Measurements from ENCODE around the gene CAMTA1. TPM values are rescaled to one million over a fixed set of nuclear protein-coding genes. Genes with fewer than 3 reads are reported as not detected.

CAMTA1 gene
- total and polyA plus RNA-seq, 2 experiments from 2014 or later: 89.0 to 145 TPM

DNA sequence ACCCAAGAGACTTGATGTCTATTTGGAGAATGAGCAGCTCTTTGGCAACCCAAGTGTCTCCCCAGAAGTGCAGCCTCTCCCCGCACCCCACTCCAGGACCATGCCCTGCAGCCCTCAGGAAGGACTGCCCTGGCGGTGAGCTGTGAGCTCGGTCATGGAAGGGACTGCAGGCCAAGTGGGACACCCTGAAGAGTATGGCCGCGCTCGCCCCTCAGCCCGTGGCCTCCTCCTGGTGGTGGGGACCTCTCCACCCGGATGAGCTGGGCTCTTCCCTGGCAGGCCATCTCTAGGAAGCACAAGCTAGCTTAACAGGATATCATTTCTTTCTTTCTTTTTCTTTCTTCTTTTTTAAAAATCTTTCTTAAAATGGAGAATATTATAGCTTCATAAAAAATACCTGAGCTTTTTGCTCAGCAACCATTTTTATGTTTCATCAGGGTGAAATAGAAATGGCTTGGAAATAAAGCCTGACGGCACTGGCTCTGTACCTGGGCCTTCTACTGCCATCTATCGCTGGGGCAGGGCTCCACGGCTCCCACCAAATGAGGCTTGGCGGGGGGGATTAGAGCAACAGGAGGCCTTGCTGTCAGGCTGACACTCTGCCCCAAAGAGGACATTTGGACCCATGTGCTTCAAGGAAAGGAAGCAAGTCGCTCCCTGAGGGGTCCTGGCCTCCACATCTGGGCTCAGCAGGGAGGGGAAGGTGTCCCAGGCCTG lies 689.7 kb downstream of the CAMTA1 start:
- Histone ChIP-seq H3K79me2 (no peaks in the 10 kb centered on the region), H3K4me1 (ENCODE audit: insufficient read depth) (peaks cover 20% of the 10 kb centered on the region), H3K4me2 (no peak overlapping the region), H4K20me1 (ENCODE audit: insufficient read depth, poor library complexity, severe bottlenecking) (no peaks in the 10 kb centered on the region), H3K36me3 (replicated peaks; ENCODE audit: insufficient read depth, low read depth) (no peaks in the 10 kb centered on the region), H3K27me3 (no peaks in the 10 kb centered on the region), H3K4me3 (no peak overlapping the region), H3K9me3 (ENCODE audit: low read depth) (no peaks in the 10 kb centered on the region), H3K27ac (no peak overlapping the region), H3K9me2 (replicated peaks; ENCODE audit: insufficient read depth) (no peaks in the 10 kb centered on the region), H2AFZ (no peak overlapping the region)
- DNase-seq (ENCODE audit: low spot score): no peak
- WGBS (ENCODE audit: low lambda C conversion rate, missing lambda C conversion rate): 89% methylated on average over 13 of the region's 13 CpGs
- no peak for TF ChIP-seq EZH2phosphoT487 (IDR thresholded peaks at IDR 0.05; ENCODE audit: low read depth, severe bottlenecking, unreplicated experiment)
- TF ChIP-seq EZH2 (IDR thresholded peaks at IDR 0.05; ENCODE audit: borderline replicate concordance): no peak
- peak; percentile 4 for TF ChIP-seq CTCF (IDR thresholded peaks at IDR 0.05; ENCODE audit: poor library complexity)

- H2AFZ ChIP-seq: no peak overlapping the region
- H3K27me3 ChIP-seq: no peaks in the 10 kb centered on the region
- WGBS (ENCODE audit: low lambda C conversion rate, missing lambda C conversion rate): 97% methylated on average over 5 of the region's 5 CpGs
- DNase-seq (ENCODE audit: low spot score): no peak
- no peaks in the 10 kb centered on the region for H3K79me2 ChIP-seq
- no peaks in the 10 kb centered on the region for H3K9me3 ChIP-seq (ENCODE audit: low read depth)
- H4K20me1 ChIP-seq (ENCODE audit: insufficient read depth, poor library complexity, severe bottlenecking): no peaks in the 10 kb centered on the region
- H3K4me2 ChIP-seq: no peak overlapping the region
- H3K9me2 ChIP-seq (replicated peaks; ENCODE audit: insufficient read depth): no peaks in the 10 kb centered on the region
- H3K36me3 ChIP-seq (replicated peaks; ENCODE audit: insufficient read depth, low read depth): no peaks in the 10 kb centered on the region
- no peak overlapping the region for H3K27ac ChIP-seq
- TF ChIP-seq CTCF (IDR thresholded peaks at IDR 0.05; ENCODE audit: poor library complexity): no peak
- no peak for TF ChIP-seq EZH2 (IDR thresholded peaks at IDR 0.05; ENCODE audit: borderline replicate concordance)
- TF ChIP-seq EZH2phosphoT487 (IDR thresholded peaks at IDR 0.05; ENCODE audit: low read depth, severe bottlenecking, unreplicated experiment): no peak
- no peak overlapping the region for H3K4me3 ChIP-seq
- H3K4me1 ChIP-seq (ENCODE audit: insufficient read depth): peaks cover 18% of the 10 kb centered on the region
Observed at GRCh38 chr1:7475691-7476090, 690.4 kb downstream of the CAMTA1 start.

DNA sequence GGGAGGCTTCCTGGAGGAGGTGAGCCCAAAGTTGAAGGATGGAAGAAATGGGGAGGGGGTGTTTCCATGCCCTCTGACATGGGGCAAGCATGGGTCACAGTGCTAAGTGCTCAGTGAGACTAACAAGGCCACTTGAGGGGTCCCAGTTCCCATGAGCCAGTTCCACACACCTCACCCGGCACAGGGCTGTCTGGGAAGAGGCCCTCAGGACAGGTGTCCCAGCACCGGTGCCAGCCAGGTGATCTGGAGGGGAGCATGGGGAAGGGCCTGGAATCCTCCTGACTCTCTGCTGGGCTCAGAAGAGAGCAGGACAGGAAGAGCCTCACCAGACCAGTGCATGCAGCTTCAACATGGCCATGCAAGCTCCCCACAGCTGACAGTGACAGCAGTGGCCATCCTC lies 691.1 kb downstream of the CAMTA1 start:
- no peaks in the 10 kb centered on the region for H3K9me3 ChIP-seq (ENCODE audit: low read depth)
- TF ChIP-seq CTCF (IDR thresholded peaks at IDR 0.05; ENCODE audit: poor library complexity) (no peak), EZH2phosphoT487 (IDR thresholded peaks at IDR 0.05; ENCODE audit: low read depth, severe bottlenecking, unreplicated experiment) (no peak), EZH2 (IDR thresholded peaks at IDR 0.05; ENCODE audit: borderline replicate concordance) (no peak)
- H3K27me3 ChIP-seq: no peaks in the 10 kb centered on the region
- no peaks in the 10 kb centered on the region for H4K20me1 ChIP-seq (ENCODE audit: insufficient read depth, poor library complexity, severe bottlenecking)
- H3K4me3 ChIP-seq: no peak overlapping the region
- H3K9me2 ChIP-seq (replicated peaks; ENCODE audit: insufficient read depth): no peaks in the 10 kb centered on the region
- no peak overlapping the region for H2AFZ ChIP-seq
- no peak overlapping the region for H3K4me2 ChIP-seq
- peaks cover 14% of the 10 kb centered on the region for H3K4me1 ChIP-seq (ENCODE audit: insufficient read depth)
- DNase-seq (ENCODE audit: low spot score): no peak
- H3K36me3 ChIP-seq (replicated peaks; ENCODE audit: insufficient read depth, low read depth): no peaks in the 10 kb centered on the region
- H3K27ac ChIP-seq: no peak overlapping the region
- H3K79me2 ChIP-seq: no peaks in the 10 kb centered on the region
- 94% methylated on average over 2 of the region's 2 CpGs for WGBS (ENCODE audit: low lambda C conversion rate, missing lambda C conversion rate)

Data from hepatocyte (in vitro differentiated cells).